ENCODE results near the gene BAZ1B. TPM values are rescaled to one million over a fixed set of nuclear protein-coding genes. Genes with fewer than 3 reads are reported as not detected.
"Not testable (repeated sequence)": the region's sequence is repeated elsewhere in the genome, so short reads cannot be mapped to it uniquely, and the experiment has no call there.

The BAZ1B gene
- total and polyA plus RNA-seq, 2 donors from 2014 or later, result 10.4 to 52.0 TPM

DNA sequence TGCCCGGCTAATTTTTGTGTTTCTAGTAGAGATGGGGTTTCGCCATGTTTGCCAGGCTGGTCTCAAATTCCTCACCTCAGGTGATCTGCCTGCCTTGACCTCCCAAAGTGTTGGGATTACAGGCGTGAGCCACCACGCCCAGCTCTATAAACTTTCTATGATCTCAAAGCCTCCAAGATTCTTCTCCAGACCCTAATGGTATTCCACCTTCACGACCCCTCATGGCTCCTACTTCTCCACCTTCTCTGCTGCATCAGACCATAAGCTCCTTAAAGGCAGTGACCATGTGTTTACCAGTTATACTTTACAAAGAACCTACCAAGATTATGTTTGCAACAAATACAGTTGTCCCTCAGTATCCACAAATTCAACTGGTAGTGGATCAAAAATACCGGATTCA lies 10.1 kb upstream of the BAZ1B start:
- H3K27me3 ChIP-seq (ENCODE audit: control insufficient read depth, insufficient read depth, low read length), result no peaks in the 10 kb centered on the region
- no peak overlapping the region for H3K9ac ChIP-seq (ENCODE audit: low read length in 3 of 3)
- peaks cover 0 to 14% (median 9%) of the 10 kb centered on the region in 3 donors for H3K36me3 ChIP-seq (ENCODE audit: control insufficient read depth in 2 of 3, insufficient read depth in 3 of 3, low read length in 3 of 3)
- no peaks in the 10 kb centered on the region for H3K4me1 ChIP-seq (ENCODE audit: control insufficient read depth in 2 of 3, insufficient read depth in 2 of 3, low read depth in 1 of 3, low read length in 3 of 3)
- no peak overlapping the region for H3K4me3 ChIP-seq (ENCODE audit: low read length in 3 of 3)
- H3K9me3 ChIP-seq (ENCODE audit: control insufficient read depth in 2 of 3, insufficient read depth in 1 of 3, low read length in 3 of 3), result no peaks in the 10 kb centered on the region
- intact Hi-C loops (cut with DNase I), result no loop called here
- no peak overlapping the region for H3K27ac ChIP-seq (ENCODE audit: low read depth in 2 of 2, low read length in 2 of 2)
- TF ChIP-seq, protein P1, sequence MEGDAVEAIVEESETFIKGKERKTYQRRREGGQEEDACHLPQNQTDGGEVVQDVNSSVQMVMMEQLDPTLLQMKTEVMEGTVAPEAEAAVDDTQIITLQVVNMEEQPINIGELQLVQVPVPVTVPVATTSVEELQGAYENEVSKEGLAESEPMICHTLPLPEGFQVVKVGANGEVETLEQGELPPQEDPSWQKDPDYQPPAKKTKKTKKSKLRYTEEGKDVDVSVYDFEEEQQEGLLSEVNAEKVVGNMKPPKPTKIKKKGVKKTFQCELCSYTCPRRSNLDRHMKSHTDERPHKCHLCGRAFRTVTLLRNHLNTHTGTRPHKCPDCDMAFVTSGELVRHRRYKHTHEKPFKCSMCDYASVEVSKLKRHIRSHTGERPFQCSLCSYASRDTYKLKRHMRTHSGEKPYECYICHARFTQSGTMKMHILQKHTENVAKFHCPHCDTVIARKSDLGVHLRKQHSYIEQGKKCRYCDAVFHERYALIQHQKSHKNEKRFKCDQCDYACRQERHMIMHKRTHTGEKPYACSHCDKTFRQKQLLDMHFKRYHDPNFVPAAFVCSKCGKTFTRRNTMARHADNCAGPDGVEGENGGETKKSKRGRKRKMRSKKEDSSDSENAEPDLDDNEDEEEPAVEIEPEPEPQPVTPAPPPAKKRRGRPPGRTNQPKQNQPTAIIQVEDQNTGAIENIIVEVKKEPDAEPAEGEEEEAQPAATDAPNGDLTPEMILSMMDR (IDR thresholded peaks at IDR 0.05; ENCODE audit: borderline replicate concordance, extremely low read depth, insufficient read depth), result no peak
- FAIRE-seq (no peak), DNase-seq (no peak)

DNA sequence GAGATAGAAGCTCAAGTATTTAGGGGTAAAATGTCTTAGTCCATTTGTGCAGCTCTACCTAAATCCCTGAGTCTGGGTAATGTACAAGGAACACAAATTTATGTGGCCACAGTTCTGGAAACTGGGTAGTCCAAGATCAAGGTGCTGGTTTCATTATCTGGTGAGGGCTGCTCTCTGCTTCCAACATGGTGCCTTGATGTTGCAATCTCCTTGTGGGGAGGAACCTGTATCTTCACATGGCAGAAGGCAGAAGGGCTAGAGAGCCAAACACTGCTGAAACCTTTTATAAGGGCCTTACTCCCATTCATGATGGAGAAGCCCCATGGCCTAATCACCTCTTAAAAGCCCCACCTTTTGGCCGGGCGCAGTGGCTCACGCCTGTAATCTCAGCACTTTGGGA lies 8.7 kb upstream of the BAZ1B start:
- DNase-seq (no peak), FAIRE-seq (no peak)
- Histone ChIP-seq H3K9ac (ENCODE audit: low read length in 3 of 3) (no peak overlapping the region), H3K27me3 (ENCODE audit: control insufficient read depth, insufficient read depth, low read length) (no peaks in the 10 kb centered on the region), H3K4me1 (ENCODE audit: control insufficient read depth in 2 of 3, insufficient read depth in 2 of 3, low read depth in 1 of 3, low read length in 3 of 3) (no peaks in the 10 kb centered on the region), H3K9me3 (ENCODE audit: control insufficient read depth in 2 of 3, insufficient read depth in 1 of 3, low read length in 3 of 3) (no peaks in the 10 kb centered on the region), H3K27ac (ENCODE audit: low read depth in 2 of 2, low read length in 2 of 2) (no peak overlapping the region), H3K4me3 (ENCODE audit: low read length in 3 of 3) (no peak overlapping the region), H3K36me3 (ENCODE audit: control insufficient read depth in 2 of 3, insufficient read depth in 3 of 3, low read length in 3 of 3) (peaks cover 0 to 5% (median 0%) of the 10 kb centered on the region in 3 donors)
- intact Hi-C loops (cut with DNase I), result no loop called here
- TF ChIP-seq, protein P1 (IDR thresholded peaks at IDR 0.05; ENCODE audit: borderline replicate concordance, extremely low read depth, insufficient read depth), result no peak

DNA sequence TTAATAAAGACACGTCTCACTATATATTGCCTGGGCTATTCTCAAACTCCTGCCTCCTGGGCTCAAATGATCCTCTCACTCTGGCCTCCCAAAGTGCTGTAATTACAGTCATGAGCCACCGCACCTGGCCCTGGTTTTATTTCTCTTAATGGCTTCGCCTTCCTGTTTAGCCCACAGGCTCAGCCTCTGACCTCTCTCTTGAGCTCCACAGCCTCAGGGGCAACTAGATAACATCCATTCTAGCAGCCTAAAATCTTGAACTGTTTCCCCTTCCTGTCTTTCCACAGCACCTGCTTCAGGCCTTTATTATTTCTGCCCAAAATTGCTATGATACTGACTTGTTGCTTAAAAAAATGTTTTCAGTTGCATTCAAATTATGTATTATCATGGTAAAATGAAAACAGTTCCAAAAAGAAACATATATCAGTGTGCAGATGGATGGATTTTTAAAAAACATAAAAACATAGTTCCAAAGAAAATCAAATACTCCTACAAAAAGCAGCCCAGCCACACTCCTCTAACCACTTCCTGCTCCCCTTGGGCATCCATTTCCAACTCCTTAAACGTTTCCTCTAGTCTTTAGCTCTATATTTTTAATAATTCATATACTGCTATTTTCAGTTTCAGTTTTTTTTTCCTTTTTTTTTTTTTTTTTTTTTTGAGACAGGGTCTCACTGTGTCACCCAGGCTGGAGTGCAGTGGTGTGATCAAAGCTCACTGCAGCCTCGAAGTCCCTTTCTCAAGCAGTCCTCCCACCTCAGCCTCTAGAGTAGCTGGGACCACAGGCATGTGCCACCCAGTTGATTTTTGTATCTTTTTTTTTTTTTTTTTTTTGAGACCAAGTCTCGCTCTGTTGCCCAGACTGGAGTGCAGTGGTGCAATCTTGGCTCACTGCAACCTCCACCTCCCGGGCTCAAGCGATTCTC lies 5.1 kb upstream of the BAZ1B start:
- DNase-seq (peak in 1 of 5 donors; percentile 13), FAIRE-seq (no peak)
- H3K9me3 ChIP-seq (ENCODE audit: control insufficient read depth in 2 of 3, insufficient read depth in 1 of 3, low read length in 3 of 3), result no peaks in the 10 kb centered on the region
- no peak overlapping the region for H3K4me3 ChIP-seq (ENCODE audit: low read length in 3 of 3)
- H3K36me3 ChIP-seq (ENCODE audit: control insufficient read depth in 2 of 3, insufficient read depth in 3 of 3, low read length in 3 of 3), result no peaks in the 10 kb centered on the region
- H3K4me1 ChIP-seq (ENCODE audit: control insufficient read depth in 2 of 3, insufficient read depth in 2 of 3, low read depth in 1 of 3, low read length in 3 of 3), result no peaks in the 10 kb centered on the region
- no peaks in the 10 kb centered on the region for H3K27me3 ChIP-seq (ENCODE audit: control insufficient read depth, insufficient read depth, low read length)
- TF ChIP-seq, protein P1 (IDR thresholded peaks at IDR 0.05; ENCODE audit: borderline replicate concordance, extremely low read depth, insufficient read depth), result no peak
- intact Hi-C loops (cut with DNase I), result no loop called here
- H3K9ac ChIP-seq (ENCODE audit: low read length in 3 of 3), result peak overlapping the region in 1 of 3 donors; percentile 12
- no peak overlapping the region for H3K27ac ChIP-seq (ENCODE audit: low read depth in 2 of 2, low read length in 2 of 2)

DNA sequence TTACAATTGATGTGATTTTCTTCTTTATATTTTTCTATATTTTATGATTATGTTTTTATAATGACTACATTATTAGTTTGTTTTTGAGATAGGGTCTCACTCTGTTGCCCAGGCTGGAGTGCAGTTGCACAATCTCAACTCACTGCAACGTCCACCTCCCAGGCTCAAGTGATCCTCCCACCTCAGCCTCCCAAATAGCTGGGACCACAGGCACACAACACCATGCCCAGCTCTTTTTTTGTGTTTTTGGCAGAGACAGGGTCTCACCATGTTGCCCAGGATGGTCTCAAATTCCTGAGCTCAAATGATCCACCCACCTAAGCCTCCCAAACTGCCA lies 4.0 kb upstream of the BAZ1B start:
- H3K27me3 ChIP-seq (ENCODE audit: control insufficient read depth, insufficient read depth, low read length); intact Hi-C loops (cut with DNase I); H3K9ac ChIP-seq (ENCODE audit: low read length in 3 of 3); FAIRE-seq; H3K36me3 ChIP-seq (ENCODE audit: control insufficient read depth in 2 of 3, insufficient read depth in 3 of 3, low read length in 3 of 3); H3K9me3 ChIP-seq (ENCODE audit: control insufficient read depth in 2 of 3, insufficient read depth in 1 of 3, low read length in 3 of 3); H3K4me3 ChIP-seq (ENCODE audit: low read length in 3 of 3); DNase-seq; H3K4me1 ChIP-seq (ENCODE audit: control insufficient read depth in 2 of 3, insufficient read depth in 2 of 3, low read depth in 1 of 3, low read length in 3 of 3); H3K27ac ChIP-seq (ENCODE audit: low read depth in 2 of 2, low read length in 2 of 2): not testable (repeated sequence)

Data from kidney (tissue), 14 donors.